HepG2 (cell line): Measurements from ENCODE around the gene SLC26A9. TPM values are rescaled to one million over a fixed set of nuclear protein-coding genes. Genes with fewer than 3 reads are reported as not detected.

Experiments used
- ATAC-seq: fragments of 200-7000 bp; cut with Tn5 transposase; 3 replicates; pipeline ENCODE4 v1.9.1; 2020; ENCODE audit warnings: mild to moderate bottlenecking, moderate library complexity
- BruUV-seq: library from RNA; stranded (reverse); fragments of 400-500 nt; replicated peaks from 2 replicates; lab custom pipeline; 2021; lab: Mats Ljungman, UMichigan
- CTCF ChIA-PET: fragments of 300-600 bp; formaldehyde crosslinking; extraction: SDS; loops from one replicate; lab custom pipeline; 2021; ENCODE audit warnings: low total read pairs, inconsistent platforms, low intra/inter-chr PET ratio; lab: Yijun Ruan, JAX
- POLR2A ChIA-PET: fragments of 350-600 bp; sonication (Branson Sonifier 250); formaldehyde crosslinking; loops from one replicate; lab custom pipeline; 2020; ENCODE audit warnings: antibody characterized with exemption, inconsistent platforms; lab: Yijun Ruan, JAX
- DNase-seq: peaks from one replicate; pipeline ENCODE4 v3.0.0-alpha.2; 2015; ENCODE audit warnings: low spot score
- FAIRE-seq: peaks from 3 replicates; lab custom pipeline; 2011; peaks lifted over from hg19 to GRCh38; lab: Jason Lieb, UNC
- H2AFZ ChIP-seq: one replicate; pipeline ENCODE4 v1.6.1; 2011; ENCODE audit warnings: low read length, inconsistent platforms
- H3K27ac ChIP-seq: fragments of 300-600 bp; 3 replicates; pipeline ENCODE4 v1.8.0; 2011; ENCODE audit warnings: mixed run types, mild to moderate bottlenecking, mixed read lengths, low read length, inconsistent platforms; ENCODE audit not compliant: insufficient read depth; ENCODE audit errors: extremely low read length
- H3K27me3 ChIP-seq, 2 experiments: fragments of 200-600 bp in 1 of 2; 2 replicates in 1 of 2; 3 replicates in 1 of 2; pipeline versions ENCODE4 v1.6.0 to v1.8.0; 2011; ENCODE audit warnings: low read length in 2 of 2, mild to moderate bottlenecking in 2 of 2, moderate library complexity in 2 of 2, inconsistent platforms in 1 of 2; ENCODE audit not compliant: insufficient read depth in 2 of 2, control insufficient read depth in 1 of 2
- H3K36me3 ChIP-seq, 2 experiments: fragments of 200-600 bp in 1 of 2; replicated peaks in 1 of 2; 2 replicates in 1 of 2; 3 replicates in 1 of 2; pipeline versions ENCODE4 v1.5.1 to v1.8.0; 2011; ENCODE audit warnings: low read length in 2 of 2, inconsistent platforms in 1 of 2; ENCODE audit not compliant: insufficient read depth in 2 of 2, control insufficient read depth in 1 of 2
- H3K4me1 ChIP-seq: 2 replicates; pipeline ENCODE4 v1.5.1; 2012; ENCODE audit warnings: low read length, inconsistent platforms; ENCODE audit not compliant: insufficient read depth
- H3K4me2 ChIP-seq: 2 replicates; pipeline ENCODE4 v1.6.0; 2011; ENCODE audit warnings: low read depth, low read length, inconsistent platforms
- H3K4me3 ChIP-seq, 3 experiments: fragments of 200-600 bp in 1 of 3; sonication (generic), shearing (Covaris generic) in 1 of 3; replicated peaks in 1 of 3; 2 replicates each; pipeline ENCODE4 v1.5.1; 2011 to 2016; ENCODE audit warnings: low read length in 3 of 3, inconsistent platforms in 2 of 3, low read depth in 2 of 3, mild to moderate bottlenecking in 2 of 3, control low read depth in 1 of 3, mixed read lengths in 1 of 3; ENCODE audit not compliant: insufficient read depth in 1 of 3
- H3K79me2 ChIP-seq: one replicate; pipeline ENCODE4 v1.6.1; 2011; ENCODE audit warnings: low read length, inconsistent platforms; ENCODE audit not compliant: insufficient read depth
- H3K9ac ChIP-seq: 2 replicates; pipeline ENCODE4 v1.6.0; 2011; ENCODE audit warnings: mild to moderate bottlenecking, low read depth, low read length, inconsistent platforms; ENCODE audit not compliant: insufficient read depth
- H3K9me3 ChIP-seq: 2 replicates; pipeline ENCODE4 v1.5.1; 2012; ENCODE audit warnings: mild to moderate bottlenecking, low read length
- H4K20me1 ChIP-seq: 2 replicates; pipeline ENCODE4 v1.6.0; 2011; ENCODE audit warnings: inconsistent platforms, mild to moderate bottlenecking, low read length, moderate library complexity; ENCODE audit not compliant: insufficient read depth
- JUN ChIP-seq: sonication (generic); formaldehyde crosslinking; IDR thresholded peaks from 2 replicates; pipeline ENCODE4 v1.4.0; 2020; ENCODE audit warnings: mild to moderate bottlenecking, missing genetic modification reagents
- YEATS2 ChIP-seq: sonication (generic); formaldehyde crosslinking; IDR thresholded peaks from 2 replicates; pipeline ENCODE4 v1.4.0; 2020; ENCODE audit warnings: missing genetic modification reagents, borderline replicate concordance
- ZNF230 ChIP-seq: sonication (generic); formaldehyde crosslinking; IDR thresholded peaks from 2 replicates; pipeline ENCODE4 v1.4.0; 2020; ENCODE audit warnings: mild to moderate bottlenecking, missing genetic modification reagents
- ZNF569 ChIP-seq: sonication (generic); formaldehyde crosslinking; IDR thresholded peaks from 2 replicates; pipeline ENCODE4 v1.5.0; 2020; ENCODE audit warnings: mild to moderate bottlenecking, missing genetic modification reagents, moderate library complexity, borderline replicate concordance
- ZNF589 ChIP-seq: sonication (generic); formaldehyde crosslinking; conservative IDR thresholded peaks from 2 replicates; pipeline ENCODE4 v1.8.0; 2022; ENCODE audit warnings: mild to moderate bottlenecking, moderate library complexity, missing genetic modification reagents
- WGBS: methylation state at CpG from one replicate; pipeline ENCODE4 v1.1.6; 2017; ENCODE audit warnings: low lambda C conversion rate; 5-methylcytosine and 5-hydroxymethylcytosine counted together
- in situ Hi-C: cut with HindIII; loops from 2 replicates; pipeline ENCODE4 v1.10.0; 2017; ENCODE audit warnings: low pct_unique_long_range_greater_than_20kb; ENCODE audit not compliant: extremely low pct_ligation_motif_present
- intact Hi-C: fragments of 100-400 bp; cut with micrococcal nuclease; formaldehyde crosslinking; loops from one replicate; pipeline ENCODE4 v1.10.0; 2022; ENCODE audit not compliant: unreplicated experiment
- polyA plus RNA-seq, 8 experiments: library from polyadenylated mRNA; depleted of rRNA in 3 of 8; stranded (reverse) in 7 of 8; unstranded in 1 of 8; fragments of >200 nt; fragmentation: Illumina TruSeq in 4 of 8; extraction: Trizol in 4 of 8; gene quantifications; 2 replicates each; pipeline versions ENCODE4 v1.2.1 to v1.2.3, GENCODE V29; 2011 to 2016; ENCODE audit warnings: low read depth in 4 of 8, missing spikeins in 1 of 8, mixed read lengths in 1 of 8; ENCODE audit not compliant: insufficient read depth in 1 of 8
- total RNA-seq, 5 experiments: library from RNA; depleted of rRNA; stranded (reverse); fragments of >200 nt; fragmentation: Illumina TruSeq; extraction: Trizol; gene quantifications; 2 replicates each; pipeline ENCODE4 v1.2.3, GENCODE V29; 2016; ENCODE audit warnings: low read depth in 1 of 5
- TF ChIP-seq, protein P1 (sequence below), 2 experiments: fragments of 450-650 bp in 1 of 2; sonication (generic) in 1 of 2; formaldehyde crosslinking in 1 of 2; IDR thresholded peaks; 2 replicates each; pipeline versions ENCODE4 v1.6.1 to v1.8.0; 2016 to 2022; ENCODE audit warnings: antibody characterized with exemption in 1 of 2, mild to moderate bottlenecking in 1 of 2, missing genetic modification reagents in 1 of 2
- TF ChIP-seq, protein P2 (sequence below), 2 experiments: sonication (generic) in 1 of 2; formaldehyde crosslinking in 1 of 2; IDR thresholded peaks; 2 replicates each; pipeline versions ENCODE4 v1.4.0 to v1.6.1; 2016 to 2020; ENCODE audit warnings: borderline replicate concordance in 1 of 2, low read depth in 1 of 2, mild to moderate bottlenecking in 1 of 2, missing genetic modification reagents in 1 of 2

The SLC26A9 gene
- total and polyA plus RNA-seq, 2 of the 13 experiments (the other 11 are each of a cell fraction or from before 2014, with no cell fraction given), result 0.11 to 0.15 TPM

DNA sequence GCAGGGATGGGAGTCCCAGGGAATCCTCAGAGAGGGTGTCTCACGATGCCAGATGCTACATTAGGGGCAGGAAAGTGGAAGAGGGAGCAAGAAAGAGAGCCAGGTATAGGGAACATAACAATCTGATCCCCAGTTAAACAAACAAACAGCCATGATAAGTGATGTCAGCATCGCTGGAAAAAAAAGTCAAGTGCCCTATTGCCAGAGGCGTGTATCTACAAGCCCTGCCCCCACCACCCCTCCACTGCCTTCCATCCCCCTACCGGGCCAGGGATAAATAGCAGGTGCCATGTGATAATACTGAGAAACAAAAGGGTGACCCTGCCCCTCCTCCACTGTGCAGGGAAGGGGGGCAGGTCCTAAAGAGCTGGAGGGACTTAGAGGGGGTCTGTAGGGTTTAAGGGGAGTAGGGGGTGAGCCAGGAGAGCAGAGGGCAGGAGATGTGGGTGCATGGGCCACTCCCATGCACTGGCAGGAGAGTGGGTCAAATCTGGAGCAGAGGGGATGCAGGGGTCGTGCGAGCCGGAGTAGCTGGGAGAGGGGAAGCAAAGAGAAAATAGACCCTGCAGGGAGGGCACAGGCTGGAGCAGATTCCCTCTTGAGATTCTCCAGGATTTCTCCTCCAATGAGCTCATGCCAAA, 3.4 kb downstream of the SLC26A9 start (continued):
- TF ChIP-seq, protein P1, sequence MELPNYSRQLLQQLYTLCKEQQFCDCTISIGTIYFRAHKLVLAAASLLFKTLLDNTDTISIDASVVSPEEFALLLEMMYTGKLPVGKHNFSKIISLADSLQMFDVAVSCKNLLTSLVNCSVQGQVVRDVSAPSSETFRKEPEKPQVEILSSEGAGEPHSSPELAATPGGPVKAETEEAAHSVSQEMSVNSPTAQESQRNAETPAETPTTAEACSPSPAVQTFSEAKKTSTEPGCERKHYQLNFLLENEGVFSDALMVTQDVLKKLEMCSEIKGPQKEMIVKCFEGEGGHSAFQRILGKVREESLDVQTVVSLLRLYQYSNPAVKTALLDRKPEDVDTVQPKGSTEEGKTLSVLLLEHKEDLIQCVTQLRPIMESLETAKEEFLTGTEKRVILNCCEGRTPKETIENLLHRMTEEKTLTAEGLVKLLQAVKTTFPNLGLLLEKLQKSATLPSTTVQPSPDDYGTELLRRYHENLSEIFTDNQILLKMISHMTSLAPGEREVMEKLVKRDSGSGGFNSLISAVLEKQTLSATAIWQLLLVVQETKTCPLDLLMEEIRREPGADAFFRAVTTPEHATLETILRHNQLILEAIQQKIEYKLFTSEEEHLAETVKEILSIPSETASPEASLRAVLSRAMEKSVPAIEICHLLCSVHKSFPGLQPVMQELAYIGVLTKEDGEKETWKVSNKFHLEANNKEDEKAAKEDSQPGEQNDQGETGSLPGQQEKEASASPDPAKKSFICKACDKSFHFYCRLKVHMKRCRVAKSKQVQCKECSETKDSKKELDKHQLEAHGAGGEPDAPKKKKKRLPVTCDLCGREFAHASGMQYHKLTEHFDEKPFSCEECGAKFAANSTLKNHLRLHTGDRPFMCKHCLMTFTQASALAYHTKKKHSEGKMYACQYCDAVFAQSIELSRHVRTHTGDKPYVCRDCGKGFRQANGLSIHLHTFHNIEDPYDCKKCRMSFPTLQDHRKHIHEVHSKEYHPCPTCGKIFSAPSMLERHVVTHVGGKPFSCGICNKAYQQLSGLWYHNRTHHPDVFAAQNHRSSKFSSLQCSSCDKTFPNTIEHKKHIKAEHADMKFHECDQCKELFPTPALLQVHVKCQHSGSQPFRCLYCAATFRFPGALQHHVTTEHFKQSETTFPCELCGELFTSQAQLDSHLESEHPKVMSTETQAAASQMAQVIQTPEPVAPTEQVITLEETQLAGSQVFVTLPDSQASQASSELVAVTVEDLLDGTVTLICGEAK (IDR thresholded peaks at IDR 0.05), result no peak
- TF ChIP-seq, protein P1 (CRISPR knock-in tag; IDR thresholded peaks at IDR 0.05), result no peak

DNA sequence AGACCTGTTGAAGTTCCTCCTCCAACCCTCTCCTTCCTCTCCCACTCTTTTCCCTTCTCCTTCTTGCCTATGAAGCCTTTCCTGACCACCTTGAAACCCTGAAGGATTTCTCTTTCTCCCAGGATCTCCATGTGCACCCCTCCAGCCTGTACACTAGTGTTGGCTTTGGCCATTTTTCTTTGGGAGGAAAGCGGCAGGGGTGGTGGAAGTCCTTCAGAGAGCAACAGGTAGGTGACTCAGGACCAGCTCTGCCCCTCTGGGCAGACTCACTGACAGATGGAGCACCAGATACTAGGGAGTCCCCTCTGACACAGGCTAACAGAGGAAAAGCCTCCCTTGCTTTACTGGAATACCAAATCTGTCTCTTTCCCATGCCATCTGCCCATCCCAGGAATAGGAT, 4.6 kb downstream of the SLC26A9 start:
- Histone ChIP-seq H3K4me3 (no peak overlapping the region), H3K4me2 (no peak overlapping the region), H3K36me3 (no peaks in the 10 kb centered on the region), H3K79me2 (no peaks in the 10 kb centered on the region), H3K4me1 (peaks cover 19% of the 10 kb centered on the region), H3K27me3 (peaks cover 5 to 49% of the 10 kb centered on the region in 2 experiments; a peak in 4 of 5 replicates), H3K9me3 (no peaks in the 10 kb centered on the region), H3K27ac (no peak overlapping the region), H4K20me1 (no peaks in the 10 kb centered on the region), H2AFZ (no peak overlapping the region), H3K9ac (no peak overlapping the region)
- ATAC-seq, result no peak
- FAIRE-seq, result no peak
- ChIA-PET CTCF (no interaction called here), POLR2A (no interaction called here)
- intact Hi-C loops, result no loop called here
- in situ Hi-C loops, result no loop called here
- whole genome bisulfite sequencing, result 24% methylated on average over 1 of the region's 1 CpG
- no TSS peak for BruUV-seq
- DNase-seq, result no peak
- no peak for TF ChIP-seq JUN (CRISPR knock-in tag)
- no peak for TF ChIP-seq ZNF230 (CRISPR knock-in tag)
- TF ChIP-seq ZNF569, result no peak
- TF ChIP-seq ZNF589 (CRISPR knock-in tag), result no peak
- TF ChIP-seq YEATS2 (CRISPR knock-in tag), result no peak
- TF ChIP-seq, protein P2, sequence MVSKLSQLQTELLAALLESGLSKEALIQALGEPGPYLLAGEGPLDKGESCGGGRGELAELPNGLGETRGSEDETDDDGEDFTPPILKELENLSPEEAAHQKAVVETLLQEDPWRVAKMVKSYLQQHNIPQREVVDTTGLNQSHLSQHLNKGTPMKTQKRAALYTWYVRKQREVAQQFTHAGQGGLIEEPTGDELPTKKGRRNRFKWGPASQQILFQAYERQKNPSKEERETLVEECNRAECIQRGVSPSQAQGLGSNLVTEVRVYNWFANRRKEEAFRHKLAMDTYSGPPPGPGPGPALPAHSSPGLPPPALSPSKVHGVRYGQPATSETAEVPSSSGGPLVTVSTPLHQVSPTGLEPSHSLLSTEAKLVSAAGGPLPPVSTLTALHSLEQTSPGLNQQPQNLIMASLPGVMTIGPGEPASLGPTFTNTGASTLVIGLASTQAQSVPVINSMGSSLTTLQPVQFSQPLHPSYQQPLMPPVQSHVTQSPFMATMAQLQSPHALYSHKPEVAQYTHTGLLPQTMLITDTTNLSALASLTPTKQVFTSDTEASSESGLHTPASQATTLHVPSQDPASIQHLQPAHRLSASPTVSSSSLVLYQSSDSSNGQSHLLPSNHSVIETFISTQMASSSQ (IDR thresholded peaks at IDR 0.05; ENCODE audit: low read depth), result no peak
- TF ChIP-seq, protein P2 (CRISPR knock-in tag; IDR thresholded peaks at IDR 0.05; ENCODE audit: borderline replicate concordance), result no peak
